K562 (cell line): ENCODE results near the gene UBE2D3. TPM values are rescaled to one million over a fixed set of nuclear protein-coding genes. Genes with fewer than 3 reads are reported as not detected.

Experiments
- CBFA2T3 ChIP-seq: fragments of 450-650 bp; IDR thresholded peaks from 2 replicates; pipeline ENCODE4 v1.6.1; 2017
- CREBBP ChIP-seq: IDR thresholded peaks from one replicate; pipeline ENCODE4 v1.6.1; 2012; ENCODE audit warnings: low read depth, mild to moderate bottlenecking, control low read depth, inconsistent platforms, low read length
- CREM ChIP-seq: IDR thresholded peaks from 2 replicates; pipeline ENCODE4 v1.6.1; 2014; ENCODE audit warnings: antibody characterized with exemption, low read depth
- EWSR1 ChIP-seq: fragments of 450-650 bp; IDR thresholded peaks from 2 replicates; pipeline ENCODE4 v1.6.1; 2018; ENCODE audit warnings: borderline replicate concordance, mild to moderate bottlenecking, low read depth, moderate library complexity; ENCODE audit not compliant: partially characterized antibody
- GTF2A2 ChIP-seq: IDR thresholded peaks from 2 replicates; pipeline ENCODE4 v1.6.1; 2016; ENCODE audit warnings: mild to moderate bottlenecking, missing genetic modification characterization, missing compliant biosample characterization
- JUN ChIP-seq, 2 experiments: sonication (generic) in 1 of 2; formaldehyde crosslinking in 1 of 2; IDR thresholded peaks; 2 replicates each; pipeline versions ENCODE4 v1.6.1 to v1.8.0; 2012 to 2022; ENCODE audit warnings: borderline replicate concordance in 2 of 2, mild to moderate bottlenecking in 2 of 2, improper control_type of control experiment in 1 of 2, low read depth in 1 of 2, low read length in 1 of 2, missing genetic modification reagents in 1 of 2
- MTF1 ChIP-seq: fragments of 250-450 bp; sonication (Bioruptor Pico); IDR thresholded peaks from 2 replicates; pipeline ENCODE4 v1.9.0; 2021; ENCODE audit warnings: moderate library complexity, mild to moderate bottlenecking, inconsistent platforms, borderline replicate concordance
- POU5F1 ChIP-seq: fragments of 150-350 bp; IDR thresholded peaks from 2 replicates; pipeline ENCODE4 v1.6.1; 2014; ENCODE audit warnings: borderline replicate concordance, low read length, low read depth, mild to moderate bottlenecking; ENCODE audit not compliant: partially characterized antibody
- SMARCC2 ChIP-seq: fragments of 450-650 bp; IDR thresholded peaks from 2 replicates; pipeline ENCODE4 v1.6.1; 2017; ENCODE audit warnings: antibody characterized with exemption, moderate library complexity, mild to moderate bottlenecking, low read depth
- SRSF7 ChIP-seq: fragments of 200-400 bp; formaldehyde crosslinking; optimal IDR thresholded peaks from 2 replicates; pipeline ENCODE3; 2017; ENCODE audit warnings: mild to moderate bottlenecking, low read depth, low read length
- THRAP3 ChIP-seq: fragments of 450-650 bp; IDR thresholded peaks from 2 replicates; pipeline ENCODE4 v1.6.1; 2016; ENCODE audit warnings: mild to moderate bottlenecking, inconsistent platforms, borderline replicate concordance
- THRB ChIP-seq: fragments of 450-650 bp; formaldehyde crosslinking; conservative IDR thresholded peaks from 2 replicates; pipeline ENCODE4 v1.4.0; 2022; ENCODE audit warnings: mild to moderate bottlenecking, missing genetic modification characterization
- WHSC1 ChIP-seq: IDR thresholded peaks from one replicate; pipeline ENCODE4 v1.6.1; 2012; ENCODE audit warnings: low read length, control low read depth, inconsistent platforms
- ZBTB1 ChIP-seq: sonication (generic); formaldehyde crosslinking; IDR thresholded peaks from 2 replicates; pipeline ENCODE4 v1.8.1; 2023; ENCODE audit warnings: missing genetic modification reagents, low read depth, mild to moderate bottlenecking, borderline replicate concordance
- ZC3H11A ChIP-seq: IDR thresholded peaks from 2 replicates; pipeline ENCODE4 v1.6.1; 2012; ENCODE audit warnings: low read depth, low read length, improper control_type of control experiment
- ZNF121 ChIP-seq: sonication (generic); formaldehyde crosslinking; conservative IDR thresholded peaks from 2 replicates; pipeline ENCODE4 v1.8.0; 2022; ENCODE audit warnings: missing genetic modification reagents
- ZNF143 ChIP-seq: sonication (generic); formaldehyde crosslinking; IDR thresholded peaks from 2 replicates; pipeline ENCODE4 v1.9.0; 2022; ENCODE audit warnings: mild to moderate bottlenecking, missing genetic modification reagents
- ZNF740 ChIP-seq, 3 experiments: fragments of 200-800 bp in 1 of 3; sonication (Bioruptor generic) in 1 of 3; sonication (generic) in 1 of 3; formaldehyde crosslinking in 1 of 3; IDR thresholded peaks; 2 replicates each; pipeline versions ENCODE4 v1.6.1 to v1.8.0; 2016 to 2022; ENCODE audit warnings: mild to moderate bottlenecking in 2 of 3, missing compliant biosample characterization in 2 of 3, missing genetic modification characterization in 2 of 3, missing genetic modification reagents in 1 of 3
- polyA plus RNA-seq, 8 experiments: library from polyadenylated mRNA; depleted of rRNA in 4 of 8; stranded (reverse) in 5 of 8; unstranded in 3 of 8; fragments of >200 nt; fragmentation: Nextera tagmentation in 2 of 8; fragmentation: Illumina TruSeq in 1 of 8; extraction: Ambion mirVana in 2 of 8; extraction: Trizol in 1 of 8; gene quantifications; 2 replicates each; pipeline versions ENCODE4 v1.2.1 to v1.2.3, GENCODE V29; 2011 to 2014; ENCODE audit warnings: inconsistent platforms in 1 of 8, missing spikeins in 1 of 8
- total RNA-seq, 7 experiments: library from RNA; depleted of rRNA in 6 of 7; stranded (reverse); fragments of >200 nt in 6 of 7; fragmentation: Illumina TruSeq in 2 of 7; extraction: Trizol in 2 of 7; gene quantifications; 2 replicates each; pipeline versions ENCODE4 v1.2.1 to v1.2.3, GENCODE V29; 2011 to 2021; ENCODE audit warnings: low replicate concordance in 1 of 7
- TF ChIP-seq, protein P1 (sequence below), 2 experiments: fragments of 250-450 bp in 1 of 2; fragments of 450-650 bp in 1 of 2; sonication (Bioruptor Pico) in 1 of 2; IDR thresholded peaks; 2 replicates each; pipeline versions ENCODE4 v1.6.1 to v1.8.0; 2016 to 2021; ENCODE audit warnings: mild to moderate bottlenecking in 2 of 2, moderate library complexity in 2 of 2, missing compliant biosample characterization in 1 of 2, missing genetic modification characterization in 1 of 2
- TF ChIP-seq, protein P2 (sequence below): sonication (generic); formaldehyde crosslinking; IDR thresholded peaks from 2 replicates; pipeline ENCODE4 v1.8.1; 2022; ENCODE audit warnings: missing genetic modification reagents

UBE2D3 gene
- total and polyA plus RNA-seq, 9 of the 15 experiments (the other 6 are each of a cell fraction or from before 2014, with no cell fraction given), result 191 to 618 (median 292) TPM

DNA sequence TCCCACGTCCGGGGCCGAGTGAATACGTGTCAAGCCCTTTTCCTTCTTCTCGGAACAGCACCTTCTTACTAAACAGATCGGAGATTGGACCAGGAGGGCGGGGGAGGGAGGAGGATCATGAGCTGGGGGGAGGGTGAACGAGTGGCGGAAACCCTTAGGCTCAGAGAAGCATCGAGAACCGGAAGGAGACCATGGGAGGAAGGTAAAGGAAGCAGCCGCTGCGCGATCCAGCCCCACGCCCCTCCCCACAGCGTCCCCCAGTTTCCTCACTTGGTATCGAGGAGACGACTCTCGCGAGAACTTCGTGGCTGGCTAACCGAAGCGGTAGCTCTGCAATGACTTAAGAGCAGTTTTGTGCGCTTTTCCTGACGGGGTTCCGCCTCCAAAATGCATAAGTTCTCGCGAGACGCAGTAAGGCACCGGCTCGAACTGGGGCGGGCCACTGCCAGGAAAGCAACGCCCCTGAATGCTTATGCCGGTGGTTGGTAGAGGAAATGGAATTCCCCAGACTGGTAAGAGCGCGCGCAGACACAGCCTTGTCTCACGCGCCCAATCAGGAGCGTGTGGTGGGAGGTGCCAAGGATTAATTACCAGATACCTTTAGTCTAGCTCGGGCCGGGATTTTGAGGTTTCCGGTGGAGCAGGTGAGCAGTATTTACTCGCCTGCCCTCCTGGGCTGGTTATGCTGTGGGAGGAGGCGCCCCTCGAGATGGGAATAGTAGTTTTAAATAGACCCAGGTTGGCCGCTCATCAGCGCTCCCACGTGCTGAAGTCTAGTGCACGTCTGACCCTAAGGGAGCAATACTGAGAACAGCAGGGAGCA lies 534 bp upstream of the UBE2D3 start (continued):
- TF ChIP-seq ZNF740 (CRISPR knock-in tag; IDR thresholded peaks at IDR 0.05) (peak; percentile 58; the same call in 1 of the 2 replicates), ZNF740 (tag; IDR thresholded peaks at IDR 0.05) (peak in 1 of 2 experiments; percentile 61; a peak in 1 of 4 replicates), ZC3H11A (no peak), POU5F1 (peak; percentile 8), WHSC1 (no peak), CBFA2T3 (peak; percentile 30; the same call in 1 of the 2 replicates), CREM (peak; percentile 44), ZNF143 (CRISPR knock-in tag) (no peak), JUN (IDR thresholded peaks at IDR 0.05; ENCODE audit: borderline replicate concordance, low read depth, low read length) (no peak), JUN (CRISPR knock-in tag; IDR thresholded peaks at IDR 0.05; ENCODE audit: borderline replicate concordance) (no peak; the same call in 1 of the 2 replicates), ZBTB1 (CRISPR knock-in tag) (no peak), SMARCC2 (no peak), MTF1 (CRISPR knock-in tag) (no peak), CREBBP (no peak), ZNF121 (no peak), GTF2A2 (no peak), SRSF7 (no peak), THRAP3 (no peak), THRB (0 out of 2 replicates have a peak, but pooled peaks have one; percentile 26), EWSR1 (no peak)
- TF ChIP-seq, protein P1, sequence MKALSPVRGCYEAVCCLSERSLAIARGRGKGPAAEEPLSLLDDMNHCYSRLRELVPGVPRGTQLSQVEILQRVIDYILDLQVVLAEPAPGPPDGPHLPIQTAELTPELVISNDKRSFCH (CRISPR knock-in tag; IDR thresholded peaks at IDR 0.05), result no peak
- TF ChIP-seq, protein P1 (tag; IDR thresholded peaks at IDR 0.05), result peak; percentile 46; the same call in 1 of the 2 replicates
- TF ChIP-seq, protein P2, sequence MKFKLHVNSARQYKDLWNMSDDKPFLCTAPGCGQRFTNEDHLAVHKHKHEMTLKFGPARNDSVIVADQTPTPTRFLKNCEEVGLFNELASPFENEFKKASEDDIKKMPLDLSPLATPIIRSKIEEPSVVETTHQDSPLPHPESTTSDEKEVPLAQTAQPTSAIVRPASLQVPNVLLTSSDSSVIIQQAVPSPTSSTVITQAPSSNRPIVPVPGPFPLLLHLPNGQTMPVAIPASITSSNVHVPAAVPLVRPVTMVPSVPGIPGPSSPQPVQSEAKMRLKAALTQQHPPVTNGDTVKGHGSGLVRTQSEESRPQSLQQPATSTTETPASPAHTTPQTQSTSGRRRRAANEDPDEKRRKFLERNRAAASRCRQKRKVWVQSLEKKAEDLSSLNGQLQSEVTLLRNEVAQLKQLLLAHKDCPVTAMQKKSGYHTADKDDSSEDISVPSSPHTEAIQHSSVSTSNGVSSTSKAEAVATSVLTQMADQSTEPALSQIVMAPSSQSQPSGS, result no peak
